CD4-positive, alpha-beta T cell (primary cell): Measurements from ENCODE around the gene KIF26A. TPM values are rescaled to one million over a fixed set of nuclear protein-coding genes. Genes with fewer than 3 reads are reported as not detected.

Experiments
- ATAC-seq: fragments of 200-7000 bp; cut with Tn5 transposase; one replicate; pipeline ENCODE4 v1.10.0; 2022; ENCODE audit warnings: mild to moderate bottlenecking; ENCODE audit not compliant: poor library complexity
- CTCF ChIA-PET: fragments of 350-600 bp; sonication (Branson Sonifier 250); formaldehyde crosslinking; loops from one replicate; lab custom pipeline; 2021; ENCODE audit warnings: antibody characterized with exemption, inconsistent platforms; lab: Charles Lee
- POLR2A ChIA-PET: fragments of 350-600 bp; sonication (Branson Sonifier 250); formaldehyde crosslinking; loops from one replicate; lab custom pipeline; 2021; ENCODE audit warnings: antibody characterized with exemption, inconsistent platforms; lab: Charles Lee
- DNase-seq, 14 experiments: peaks; one replicate each; pipeline ENCODE4 v3.0.0-alpha.2; 2013 to 2020; ENCODE audit warnings: mixed read lengths in 2 of 14
- H3K27ac ChIP-seq, 2 donors: one replicate each; pipeline versions ENCODE4 v1.5.1 to v1.7.0; 2013; ENCODE audit warnings: low read length in 2 of 2, low read depth in 1 of 2, mild to moderate bottlenecking in 1 of 2
- H3K27me3 ChIP-seq, 2 experiments: 1 replicate in 1 of 2; 2 replicates in 1 of 2; pipeline versions ENCODE4 v1.6.1 to v1.7.0; 2013; ENCODE audit warnings: low read length in 2 of 2, control low read depth in 1 of 2, mild to moderate bottlenecking in 1 of 2, moderate library complexity in 1 of 2; ENCODE audit not compliant: insufficient read depth in 2 of 2, control insufficient read depth in 1 of 2
- H3K36me3 ChIP-seq: one replicate; pipeline ENCODE4 v1.6.1; 2013; ENCODE audit warnings: low read length, control low read depth; ENCODE audit not compliant: insufficient read depth
- H3K4me1 ChIP-seq: one replicate; pipeline ENCODE4 v1.6.1; 2013; ENCODE audit warnings: low read length, control low read depth; ENCODE audit not compliant: insufficient read depth
- H3K4me3 ChIP-seq: one replicate; pipeline ENCODE4 v1.5.1; 2013; ENCODE audit warnings: mild to moderate bottlenecking, low read length, moderate library complexity
- H3K9me3 ChIP-seq, 2 experiments: 1 replicate in 1 of 2; 2 replicates in 1 of 2; pipeline versions ENCODE4 v1.6.1 to v1.7.0; 2013; ENCODE audit warnings: low read length in 2 of 2, mild to moderate bottlenecking in 2 of 2, control low read depth in 1 of 2, moderate library complexity in 1 of 2; ENCODE audit not compliant: control insufficient read depth in 1 of 2, insufficient read depth in 1 of 2
- H3K27ac Mint-ChIP-seq: one replicate; pipeline ENCODE4 v1.8.0; 2020; ENCODE audit warnings: mixed read lengths
- H3K27me3 Mint-ChIP-seq: one replicate; pipeline ENCODE4 v1.8.0; 2021; ENCODE audit warnings: mixed read lengths
- H3K36me3 Mint-ChIP-seq: one replicate; pipeline ENCODE4 v1.8.0; 2021; ENCODE audit warnings: low read depth, mixed read lengths
- H3K4me1 Mint-ChIP-seq: one replicate; pipeline ENCODE4 v1.8.0; 2021; ENCODE audit warnings: low read depth, mixed read lengths
- H3K4me3 Mint-ChIP-seq: one replicate; pipeline ENCODE4 v1.8.0; 2020; ENCODE audit warnings: mild to moderate bottlenecking, mixed read lengths
- H3K9me3 Mint-ChIP-seq: one replicate; pipeline ENCODE4 v1.8.0; 2020; ENCODE audit warnings: mixed read lengths
- intact Hi-C, 2 experiments: fragments of 100-400 bp; cut with DNase I in 1 of 2; cut with micrococcal nuclease in 1 of 2; formaldehyde crosslinking; loops; one replicate each; pipeline versions ENCODE4 v1.15.1 to v1.9.0; 2023 to 2025; cut with DNase I, micrococcal nuclease
- total RNA-seq, 174 experiments: library from RNA in 2 of 174; stranded (reverse) in 2 of 174; gene quantifications; one replicate each; pipeline ENCODE4 v1.2.3 and lab custom pipeline; 2021 to 2026
- TF ChIP-seq, protein P1 (sequence below): fragments of 200-600 bp; IDR thresholded peaks from one replicate; pipeline ENCODE4 v1.8.0; 2022; ENCODE audit warnings: antibody characterized with exemption, mild to moderate bottlenecking

The KIF26A gene
- total RNA-seq, 2 experiments from 2014 or later, result 0.25 to 0.31 TPM

DNA sequence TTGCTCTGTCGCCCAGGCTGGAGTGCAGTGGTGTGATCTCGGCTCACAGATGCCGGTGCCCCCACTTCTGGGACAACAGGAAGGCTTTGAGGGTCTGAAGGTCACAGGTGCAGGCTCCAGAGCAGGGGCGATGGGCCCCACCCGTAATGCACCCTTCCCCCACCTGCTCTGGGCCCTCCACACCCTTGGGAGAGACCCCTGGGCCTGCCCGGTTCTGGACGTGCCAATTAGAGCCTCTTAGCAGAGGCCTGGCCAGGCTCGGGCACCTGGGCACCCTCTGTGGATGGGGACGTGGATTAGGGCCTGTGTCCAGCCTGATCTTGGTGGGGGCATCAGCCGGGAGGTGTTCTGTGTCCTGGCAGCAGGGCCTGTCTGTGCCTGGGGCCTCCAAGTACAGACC is 62.2 kb downstream of the KIF26A start:
- CTCF ChIA-PET, result no interaction called here

GRCh38 chr14:104201063-104201462 is 62.7 kb downstream of the KIF26A start:
- Histone ChIP-seq H3K4me3 (no peak overlapping the region), H3K4me1 (peaks cover 7% of the 10 kb centered on the region), H3K9me3 (no peaks in the 10 kb centered on the region), H3K27me3 (peaks cover 0 to 4% of the 10 kb centered on the region in 2 experiments), H3K36me3 (no peaks in the 10 kb centered on the region), H3K27ac (no peak overlapping the region)
- no peaks in the 10 kb centered on the region for H3K4me1 Mint-ChIP-seq
- no peaks in the 10 kb centered on the region for H3K9me3 Mint-ChIP-seq
- CTCF ChIA-PET, result no interaction called here
- no peak overlapping the region for H3K4me3 Mint-ChIP-seq
- ATAC-seq (no peak), DNase-seq (no peak)
- TF ChIP-seq, protein P1, sequence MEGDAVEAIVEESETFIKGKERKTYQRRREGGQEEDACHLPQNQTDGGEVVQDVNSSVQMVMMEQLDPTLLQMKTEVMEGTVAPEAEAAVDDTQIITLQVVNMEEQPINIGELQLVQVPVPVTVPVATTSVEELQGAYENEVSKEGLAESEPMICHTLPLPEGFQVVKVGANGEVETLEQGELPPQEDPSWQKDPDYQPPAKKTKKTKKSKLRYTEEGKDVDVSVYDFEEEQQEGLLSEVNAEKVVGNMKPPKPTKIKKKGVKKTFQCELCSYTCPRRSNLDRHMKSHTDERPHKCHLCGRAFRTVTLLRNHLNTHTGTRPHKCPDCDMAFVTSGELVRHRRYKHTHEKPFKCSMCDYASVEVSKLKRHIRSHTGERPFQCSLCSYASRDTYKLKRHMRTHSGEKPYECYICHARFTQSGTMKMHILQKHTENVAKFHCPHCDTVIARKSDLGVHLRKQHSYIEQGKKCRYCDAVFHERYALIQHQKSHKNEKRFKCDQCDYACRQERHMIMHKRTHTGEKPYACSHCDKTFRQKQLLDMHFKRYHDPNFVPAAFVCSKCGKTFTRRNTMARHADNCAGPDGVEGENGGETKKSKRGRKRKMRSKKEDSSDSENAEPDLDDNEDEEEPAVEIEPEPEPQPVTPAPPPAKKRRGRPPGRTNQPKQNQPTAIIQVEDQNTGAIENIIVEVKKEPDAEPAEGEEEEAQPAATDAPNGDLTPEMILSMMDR, result no peak
- intact Hi-C loops, result no loop called here
- no peak overlapping the region for H3K27ac Mint-ChIP-seq
- H3K27me3 Mint-ChIP-seq, result no peaks in the 10 kb centered on the region
- POLR2A ChIA-PET, result no interaction called here
- no peaks in the 10 kb centered on the region for H3K36me3 Mint-ChIP-seq

More for the DNA sequence above, 62.2 kb downstream of the KIF26A start:
- TF ChIP-seq, protein P1, result no peak
- Mint-ChIP-seq H3K4me3 (no peak overlapping the region), H3K36me3 (no peaks in the 10 kb centered on the region), H3K27me3 (no peaks in the 10 kb centered on the region), H3K4me1 (no peaks in the 10 kb centered on the region), H3K9me3 (no peaks in the 10 kb centered on the region), H3K27ac (no peak overlapping the region)
- Histone ChIP-seq H3K27ac (no peak overlapping the region), H3K4me1 (peaks cover 7% of the 10 kb centered on the region), H3K9me3 (no peaks in the 10 kb centered on the region), H3K27me3 (peaks cover 0 to 4% of the 10 kb centered on the region in 2 experiments), H3K36me3 (no peaks in the 10 kb centered on the region), H3K4me3 (no peak overlapping the region)
- ATAC-seq (no peak), DNase-seq (no peak)
- POLR2A ChIA-PET, result no interaction called here
- intact Hi-C loops, result no loop called here

- Mint-ChIP-seq H3K4me3 (no peak overlapping the region), H3K27ac (no peak overlapping the region), H3K27me3 (no peaks in the 10 kb centered on the region), H3K4me1 (no peaks in the 10 kb centered on the region), H3K9me3 (no peaks in the 10 kb centered on the region), H3K36me3 (no peaks in the 10 kb centered on the region)
- no peak overlapping the region for H3K27ac ChIP-seq
- no peaks in the 10 kb centered on the region for H3K36me3 ChIP-seq
- peaks cover 5% of the 10 kb centered on the region for H3K4me1 ChIP-seq
- ChIA-PET POLR2A (no interaction called here), CTCF (no interaction called here)
- peaks cover 0 to 4% of the 10 kb centered on the region in 2 experiments for H3K27me3 ChIP-seq
- no peak for ATAC-seq
- H3K9me3 ChIP-seq, result no peaks in the 10 kb centered on the region
- H3K4me3 ChIP-seq, result no peak overlapping the region
- no peak for DNase-seq
- TF ChIP-seq, protein P1, result no peak
- intact Hi-C loops, result no loop called here
Observed at GRCh38 chr14:104201496-104201895, 63.1 kb downstream of the KIF26A start.
